ENCODE data around the gene MAK.

- TF ChIP-seq, protein P1, sequence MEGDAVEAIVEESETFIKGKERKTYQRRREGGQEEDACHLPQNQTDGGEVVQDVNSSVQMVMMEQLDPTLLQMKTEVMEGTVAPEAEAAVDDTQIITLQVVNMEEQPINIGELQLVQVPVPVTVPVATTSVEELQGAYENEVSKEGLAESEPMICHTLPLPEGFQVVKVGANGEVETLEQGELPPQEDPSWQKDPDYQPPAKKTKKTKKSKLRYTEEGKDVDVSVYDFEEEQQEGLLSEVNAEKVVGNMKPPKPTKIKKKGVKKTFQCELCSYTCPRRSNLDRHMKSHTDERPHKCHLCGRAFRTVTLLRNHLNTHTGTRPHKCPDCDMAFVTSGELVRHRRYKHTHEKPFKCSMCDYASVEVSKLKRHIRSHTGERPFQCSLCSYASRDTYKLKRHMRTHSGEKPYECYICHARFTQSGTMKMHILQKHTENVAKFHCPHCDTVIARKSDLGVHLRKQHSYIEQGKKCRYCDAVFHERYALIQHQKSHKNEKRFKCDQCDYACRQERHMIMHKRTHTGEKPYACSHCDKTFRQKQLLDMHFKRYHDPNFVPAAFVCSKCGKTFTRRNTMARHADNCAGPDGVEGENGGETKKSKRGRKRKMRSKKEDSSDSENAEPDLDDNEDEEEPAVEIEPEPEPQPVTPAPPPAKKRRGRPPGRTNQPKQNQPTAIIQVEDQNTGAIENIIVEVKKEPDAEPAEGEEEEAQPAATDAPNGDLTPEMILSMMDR (IDR thresholded peaks at IDR 0.05): no peak
- no peak for TF ChIP-seq EZH2 (IDR thresholded peaks at IDR 0.05; ENCODE audit: borderline replicate concordance, insufficient read depth, low read depth, low read length, poor library complexity, severe bottlenecking)
Measured at GRCh38 chr6:10742251-10742650, 96.1 kb downstream of the MAK start.
